A549 (cell line): ENCODE results near the gene ARMH1.

Source experiments
- TF ChIP-seq, protein P1 (sequence below): fragments of >200 bp; sonication (Bioruptor Twin); formaldehyde crosslinking; IDR thresholded peaks from 3 replicates; pipeline ENCODE4 v1.5.1; 2016
- TF ChIP-seq, protein P2 (sequence below): IDR thresholded peaks from 2 replicates; pipeline ENCODE4 v1.6.1; 2012

GRCh38 chr1:44676484-44677200 lies 2.1 kb downstream of the ARMH1 start:
- TF ChIP-seq, protein P1, sequence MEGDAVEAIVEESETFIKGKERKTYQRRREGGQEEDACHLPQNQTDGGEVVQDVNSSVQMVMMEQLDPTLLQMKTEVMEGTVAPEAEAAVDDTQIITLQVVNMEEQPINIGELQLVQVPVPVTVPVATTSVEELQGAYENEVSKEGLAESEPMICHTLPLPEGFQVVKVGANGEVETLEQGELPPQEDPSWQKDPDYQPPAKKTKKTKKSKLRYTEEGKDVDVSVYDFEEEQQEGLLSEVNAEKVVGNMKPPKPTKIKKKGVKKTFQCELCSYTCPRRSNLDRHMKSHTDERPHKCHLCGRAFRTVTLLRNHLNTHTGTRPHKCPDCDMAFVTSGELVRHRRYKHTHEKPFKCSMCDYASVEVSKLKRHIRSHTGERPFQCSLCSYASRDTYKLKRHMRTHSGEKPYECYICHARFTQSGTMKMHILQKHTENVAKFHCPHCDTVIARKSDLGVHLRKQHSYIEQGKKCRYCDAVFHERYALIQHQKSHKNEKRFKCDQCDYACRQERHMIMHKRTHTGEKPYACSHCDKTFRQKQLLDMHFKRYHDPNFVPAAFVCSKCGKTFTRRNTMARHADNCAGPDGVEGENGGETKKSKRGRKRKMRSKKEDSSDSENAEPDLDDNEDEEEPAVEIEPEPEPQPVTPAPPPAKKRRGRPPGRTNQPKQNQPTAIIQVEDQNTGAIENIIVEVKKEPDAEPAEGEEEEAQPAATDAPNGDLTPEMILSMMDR, result no peak
- TF ChIP-seq, protein P2, sequence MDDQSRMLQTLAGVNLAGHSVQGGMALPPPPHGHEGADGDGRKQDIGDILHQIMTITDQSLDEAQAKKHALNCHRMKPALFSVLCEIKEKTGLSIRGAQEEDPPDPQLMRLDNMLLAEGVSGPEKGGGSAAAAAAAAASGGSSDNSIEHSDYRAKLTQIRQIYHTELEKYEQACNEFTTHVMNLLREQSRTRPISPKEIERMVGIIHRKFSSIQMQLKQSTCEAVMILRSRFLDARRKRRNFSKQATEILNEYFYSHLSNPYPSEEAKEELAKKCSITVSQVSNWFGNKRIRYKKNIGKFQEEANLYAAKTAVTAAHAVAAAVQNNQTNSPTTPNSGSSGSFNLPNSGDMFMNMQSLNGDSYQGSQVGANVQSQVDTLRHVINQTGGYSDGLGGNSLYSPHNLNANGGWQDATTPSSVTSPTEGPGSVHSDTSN, result no peak
